Measurements from ENCODE around the gene SGMS1. TPM values are rescaled to one million over a fixed set of nuclear protein-coding genes. Genes with fewer than 3 reads are reported as not detected.

The SGMS1 gene
- total and polyA plus RNA-seq, 2 experiments from 2014 or later = 15.0 to 34.7 TPM

GRCh38 chr10:50299948-50300669 lies 323.6 kb downstream of the SGMS1 start (continued):
- no peak for TF ChIP-seq ZNF462 (CRISPR knock-in tag; IDR thresholded peaks at IDR 0.05)
- TF ChIP-seq EZH2 (IDR thresholded peaks at IDR 0.05; ENCODE audit: low read depth, unreplicated experiment) = no peak
- no peak for TF ChIP-seq ZNF331 (CRISPR knock-in tag; IDR thresholded peaks at IDR 0.05; ENCODE audit: low read depth)
- no peak for TF ChIP-seq NANOG (IDR thresholded peaks at IDR 0.05; ENCODE audit: borderline replicate concordance)
- no peak for TF ChIP-seq EZH2phosphoT487 (IDR thresholded peaks at IDR 0.05; ENCODE audit: unreplicated experiment)
- no peak for TF ChIP-seq ZNF114 (CRISPR knock-in tag; IDR thresholded peaks at IDR 0.05)
- no peak for TF ChIP-seq REST (IDR thresholded peaks at IDR 0.05; ENCODE audit: unreplicated experiment)
